Fibroblast of the aortic adventitia (primary cell): Measurements from ENCODE around the gene ARF5. TPM values are rescaled to one million over a fixed set of nuclear protein-coding genes. Genes with fewer than 3 reads are reported as not detected.
"Not testable (repeated sequence)": the region's sequence is repeated elsewhere in the genome, so short reads cannot be mapped to it uniquely, and the experiment has no call there.

ENCODE experiments used
- DNase-seq: peaks from one replicate; pipeline ENCODE4 v3.0.0-alpha.2; 2010; ENCODE audit warnings: low read depth
- H3K4me3 ChIP-seq: 2 replicates; pipeline ENCODE4 v1.5.1; 2011; ENCODE audit warnings: low read depth, mild to moderate bottlenecking, control low read depth, low read length, moderate library complexity
- total RNA-seq: library from RNA; depleted of rRNA; stranded (reverse); fragments of >200 nt; gene quantifications from 2 replicates; pipeline ENCODE4 v1.2.3, GENCODE V29; 2012; ENCODE audit warnings: low replicate concordance
- TF ChIP-seq, protein P1 (sequence below): IDR thresholded peaks from 2 replicates; pipeline ENCODE4 v1.5.1; 2011; ENCODE audit warnings: mild to moderate bottlenecking, low read length, control low read depth, inconsistent platforms; ENCODE audit not compliant: insufficient read depth

ARF5 gene
- total RNA-seq, 1 donor, result 105 TPM

DNA sequence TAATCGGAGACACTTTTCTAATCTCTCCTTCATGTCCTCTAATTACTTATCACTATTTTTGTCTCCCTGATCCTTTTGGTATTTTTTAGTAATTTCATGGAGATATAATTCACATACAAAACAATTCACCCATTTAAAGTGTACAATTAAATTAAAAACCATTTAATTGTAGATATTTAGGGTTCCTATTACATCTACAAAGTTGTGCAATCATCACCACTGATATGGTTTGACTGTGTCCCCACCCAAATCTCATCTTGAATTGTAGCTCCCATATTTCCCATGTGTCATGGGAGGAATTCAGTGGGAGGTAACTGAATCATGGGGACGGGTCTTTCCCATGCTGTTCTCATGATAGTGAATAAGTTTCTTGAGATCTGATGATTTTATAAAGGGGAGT is 31.8 kb upstream of the ARF5 start:
- DNase-seq, result no peak
- no peak overlapping the region for H3K4me3 ChIP-seq
- TF ChIP-seq, protein P1, sequence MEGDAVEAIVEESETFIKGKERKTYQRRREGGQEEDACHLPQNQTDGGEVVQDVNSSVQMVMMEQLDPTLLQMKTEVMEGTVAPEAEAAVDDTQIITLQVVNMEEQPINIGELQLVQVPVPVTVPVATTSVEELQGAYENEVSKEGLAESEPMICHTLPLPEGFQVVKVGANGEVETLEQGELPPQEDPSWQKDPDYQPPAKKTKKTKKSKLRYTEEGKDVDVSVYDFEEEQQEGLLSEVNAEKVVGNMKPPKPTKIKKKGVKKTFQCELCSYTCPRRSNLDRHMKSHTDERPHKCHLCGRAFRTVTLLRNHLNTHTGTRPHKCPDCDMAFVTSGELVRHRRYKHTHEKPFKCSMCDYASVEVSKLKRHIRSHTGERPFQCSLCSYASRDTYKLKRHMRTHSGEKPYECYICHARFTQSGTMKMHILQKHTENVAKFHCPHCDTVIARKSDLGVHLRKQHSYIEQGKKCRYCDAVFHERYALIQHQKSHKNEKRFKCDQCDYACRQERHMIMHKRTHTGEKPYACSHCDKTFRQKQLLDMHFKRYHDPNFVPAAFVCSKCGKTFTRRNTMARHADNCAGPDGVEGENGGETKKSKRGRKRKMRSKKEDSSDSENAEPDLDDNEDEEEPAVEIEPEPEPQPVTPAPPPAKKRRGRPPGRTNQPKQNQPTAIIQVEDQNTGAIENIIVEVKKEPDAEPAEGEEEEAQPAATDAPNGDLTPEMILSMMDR, result no peak

GRCh38 chr7:127557803-127558202 is 30.4 kb upstream of the ARF5 start:
- DNase-seq, result peak; percentile 24
- TF ChIP-seq, protein P1, result no peak
- no peak overlapping the region for H3K4me3 ChIP-seq

DNA sequence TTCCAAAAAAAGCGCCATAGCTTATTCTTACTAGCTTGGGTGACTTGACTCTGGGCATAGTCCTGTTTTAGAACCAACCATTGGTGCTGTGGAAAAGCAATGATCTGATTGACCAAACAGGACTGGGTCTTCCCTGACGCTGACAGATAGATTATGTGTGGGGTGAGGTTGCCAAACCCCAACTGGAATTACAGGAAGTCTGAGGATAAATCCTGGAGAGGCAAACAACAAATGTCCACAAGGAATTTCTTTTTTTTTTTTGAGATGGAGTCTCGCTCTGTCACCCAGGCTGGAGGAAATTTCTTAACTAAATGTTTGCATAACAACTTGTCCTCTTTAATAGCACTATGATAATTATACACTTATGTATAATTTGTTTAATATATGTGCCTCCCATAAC is 22.0 kb upstream of the ARF5 start:
- DNase-seq, result no peak
- H3K4me3 ChIP-seq, result no peak overlapping the region
- TF ChIP-seq, protein P1, result no peak

DNA sequence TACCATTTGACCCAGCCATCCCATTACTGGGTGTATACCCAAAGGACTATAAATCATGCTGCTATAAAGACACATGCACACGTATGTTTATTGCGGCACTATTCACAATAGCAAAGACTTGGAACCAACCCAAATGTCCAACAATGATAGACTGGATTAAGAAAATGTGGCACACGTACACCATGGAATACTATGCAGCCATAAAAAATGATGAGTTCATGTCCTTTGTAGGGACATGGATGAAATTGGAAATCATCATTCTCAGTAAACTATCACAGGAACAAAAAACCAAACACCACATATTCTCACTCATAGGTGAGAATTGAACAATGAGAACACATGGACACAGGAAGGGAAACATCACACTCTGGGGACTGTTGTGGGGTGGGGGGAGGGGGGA is 20.2 kb upstream of the ARF5 start:
- DNase-seq, H3K4me3 ChIP-seq: not testable (repeated sequence)

DNA sequence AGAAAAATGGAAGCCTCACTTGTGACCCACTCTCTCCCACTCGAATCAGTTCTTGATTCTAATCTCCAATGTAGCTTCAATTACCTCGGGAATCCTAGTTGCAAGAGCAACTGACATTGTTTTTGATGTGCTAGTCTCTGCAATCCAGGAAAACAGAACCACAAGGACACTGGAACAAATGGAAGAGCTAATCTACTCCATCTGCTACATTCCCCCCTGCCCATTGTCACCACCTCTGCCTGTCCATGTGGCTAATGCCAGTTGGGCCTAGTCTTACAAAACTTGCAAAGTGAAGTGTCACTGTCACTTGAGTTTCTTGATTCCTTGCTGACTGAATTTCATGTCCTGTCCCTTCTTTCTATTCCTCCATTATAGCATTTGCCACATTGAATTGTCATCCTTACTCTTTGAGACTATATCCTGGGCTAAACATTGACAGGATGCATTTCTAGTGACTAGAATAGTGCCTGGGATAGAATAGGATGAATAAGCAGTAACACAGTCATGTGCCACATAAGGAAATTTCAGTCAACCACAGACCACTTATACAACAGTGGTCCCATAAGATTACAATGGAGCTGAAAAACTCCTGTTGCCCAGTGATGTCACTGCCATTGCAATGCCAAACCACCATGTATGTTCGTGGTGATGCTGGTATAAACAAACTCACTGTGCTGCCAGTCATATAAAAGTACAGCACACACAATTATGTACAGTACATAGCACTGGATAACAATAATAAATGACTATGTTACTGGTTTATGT is 16.3 kb upstream of the ARF5 start:
- TF ChIP-seq, protein P1, result no peak
- H3K4me3 ChIP-seq, result no peak overlapping the region
- DNase-seq, result no peak

- DNase-seq, result peak; percentile 58
- TF ChIP-seq, protein P1, result peak; percentile 35
- no peak overlapping the region for H3K4me3 ChIP-seq
Measured at GRCh38 chr7:127578036-127578684, 10.1 kb upstream of the ARF5 start.

DNA sequence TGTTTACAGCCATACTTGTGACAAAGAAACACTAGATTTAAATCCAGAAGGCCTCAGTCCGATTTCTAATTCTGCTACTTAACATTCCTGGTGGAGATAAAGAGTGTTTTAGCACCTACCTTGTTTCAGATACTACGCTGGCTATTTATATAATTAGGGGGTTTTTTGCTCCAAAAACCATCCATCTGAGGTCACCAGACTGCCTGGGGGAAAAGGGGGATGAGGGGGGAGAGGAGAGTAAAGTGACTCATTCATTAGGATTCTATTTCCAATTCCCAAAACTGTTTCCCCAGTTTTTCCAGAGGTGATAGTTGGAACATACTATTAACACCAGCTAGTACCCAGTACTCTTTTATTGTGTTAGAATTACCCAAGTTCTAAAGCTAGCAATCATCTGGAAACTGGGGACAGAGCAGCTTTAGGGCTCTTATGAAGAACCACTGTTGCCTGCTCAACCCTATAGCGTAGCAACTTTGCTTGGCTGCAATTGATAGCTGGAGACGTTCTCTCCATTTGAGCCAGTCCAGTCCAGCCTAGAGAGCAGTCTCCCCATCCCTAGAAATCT is 9.4 kb upstream of the ARF5 start:
- TF ChIP-seq, protein P1, result no peak
- H3K4me3 ChIP-seq, result no peak overlapping the region
- DNase-seq, result peak; percentile 17
